ENCODE measurements around the gene SLC22A9. TPM values are rescaled to one million over a fixed set of nuclear protein-coding genes. Genes with fewer than 3 reads are reported as not detected.
"Not testable (repeated sequence)": the region's sequence is repeated elsewhere in the genome, so short reads cannot be mapped to it uniquely, and the experiment has no call there.

SLC22A9 gene
- total RNA-seq, result not detected

GRCh38 chr11:63369165-63369970 is at the start of gene SLC22A9:
Gene SLC22A9, plus strand, starts transcription at chr11:63369785. Its CDS starts 272 bp downstream, at chr11:63370057.
- Mint-ChIP-seq H3K36me3 (no peaks in the 10 kb centered on the region), H3K27me3 (peaks cover 34% of the 10 kb centered on the region), H3K4me1 (no peaks in the 10 kb centered on the region), H3K27ac (no peak within 1 kb of the TSS), H3K9me3 (peaks cover 2% of the 10 kb centered on the region), H3K4me3 (no peak within 1 kb of the TSS)
- DNase-seq, result no peak

- Mint-ChIP-seq H3K4me3 (no peak overlapping the region), H3K9me3 (peaks cover 21% of the 10 kb centered on the region), H3K36me3 (no peaks in the 10 kb centered on the region), H3K27me3 (no peaks in the 10 kb centered on the region), H3K4me1 (no peaks in the 10 kb centered on the region), H3K27ac (no peak overlapping the region)
- DNase-seq, result no peak
These were observed 47.9 kb upstream of the SLC22A9 start for GRCh38 chr11:63321723-63322122.

- H3K36me3 Mint-ChIP-seq, DNase-seq, H3K27ac Mint-ChIP-seq, H3K4me1 Mint-ChIP-seq, H3K4me3 Mint-ChIP-seq: not testable (repeated sequence)
- H3K9me3 Mint-ChIP-seq, result peaks cover 20% of the 10 kb centered on the region
- H3K27me3 Mint-ChIP-seq, result peaks cover 24% of the 10 kb centered on the region
These were observed 34.5 kb upstream of the SLC22A9 start for GRCh38 chr11:63335089-63335488.

GRCh38 chr11:63337070-63337469 is 32.5 kb upstream of the SLC22A9 start:
- no peaks in the 10 kb centered on the region for H3K4me1 Mint-ChIP-seq
- DNase-seq, result no peak
- H3K4me3 Mint-ChIP-seq, result no peak overlapping the region
- peaks cover 31% of the 10 kb centered on the region for H3K27me3 Mint-ChIP-seq
- no peak overlapping the region for H3K27ac Mint-ChIP-seq
- H3K9me3 Mint-ChIP-seq, result peaks cover 15% of the 10 kb centered on the region
- no peaks in the 10 kb centered on the region for H3K36me3 Mint-ChIP-seq

- no peaks in the 10 kb centered on the region for H3K4me1 Mint-ChIP-seq
- peaks cover 31% of the 10 kb centered on the region for H3K27me3 Mint-ChIP-seq
- no peak overlapping the region for H3K27ac Mint-ChIP-seq
- no peak for DNase-seq
- H3K36me3 Mint-ChIP-seq, result no peaks in the 10 kb centered on the region
- H3K9me3 Mint-ChIP-seq, result peaks cover 4% of the 10 kb centered on the region
- no peak overlapping the region for H3K4me3 Mint-ChIP-seq
These were observed 26.5 kb upstream of the SLC22A9 start for GRCh38 chr11:63343130-63343529.

GRCh38 chr11:63352144-63352543 is 17.4 kb upstream of the SLC22A9 start:
- no peak overlapping the region for H3K4me3 Mint-ChIP-seq
- no peak overlapping the region for H3K27ac Mint-ChIP-seq
- DNase-seq, result no peak
- peaks cover 7% of the 10 kb centered on the region for H3K9me3 Mint-ChIP-seq
- peaks cover 1% of the 10 kb centered on the region for H3K36me3 Mint-ChIP-seq
- H3K27me3 Mint-ChIP-seq, result peaks cover 20% of the 10 kb centered on the region
- no peaks in the 10 kb centered on the region for H3K4me1 Mint-ChIP-seq

GRCh38 chr11:63362196-63362793 is 7.3 kb upstream of the SLC22A9 start:
- Mint-ChIP-seq H3K4me3 (no peak overlapping the region), H3K36me3 (peaks cover 3% of the 10 kb centered on the region), H3K27ac (no peak overlapping the region), H3K9me3 (peaks cover 17% of the 10 kb centered on the region), H3K27me3 (peaks cover 49% of the 10 kb centered on the region), H3K4me1 (no peaks in the 10 kb centered on the region)
- no peak for DNase-seq

- Mint-ChIP-seq H3K27me3 (peaks cover 35% of the 10 kb centered on the region), H3K36me3 (no peaks in the 10 kb centered on the region), H3K9me3 (peaks cover 2% of the 10 kb centered on the region), H3K4me1 (no peaks in the 10 kb centered on the region), H3K4me3 (no peak overlapping the region), H3K27ac (no peak overlapping the region)
- no peak for DNase-seq
These were observed 495 bp downstream of the SLC22A9 start for GRCh38 chr11:63369971-63370588.

GRCh38 chr11:63371396-63371795 is 1.8 kb downstream of the SLC22A9 start:
- H3K4me1 Mint-ChIP-seq, result no peaks in the 10 kb centered on the region
- no peak overlapping the region for H3K4me3 Mint-ChIP-seq
- no peaks in the 10 kb centered on the region for H3K36me3 Mint-ChIP-seq
- H3K27me3 Mint-ChIP-seq, result peaks cover 28% of the 10 kb centered on the region
- H3K27ac Mint-ChIP-seq, result no peak overlapping the region
- peaks cover 2% of the 10 kb centered on the region for H3K9me3 Mint-ChIP-seq
- DNase-seq, result no peak

- H3K36me3 Mint-ChIP-seq, result no peaks in the 10 kb centered on the region
- no peaks in the 10 kb centered on the region for H3K4me1 Mint-ChIP-seq
- DNase-seq, result no peak
- H3K27ac Mint-ChIP-seq, result no peak overlapping the region
- H3K27me3 Mint-ChIP-seq, result peaks cover 20% of the 10 kb centered on the region
- no peak overlapping the region for H3K4me3 Mint-ChIP-seq
- no peaks in the 10 kb centered on the region for H3K9me3 Mint-ChIP-seq
These were observed 5.8 kb downstream of the SLC22A9 start for GRCh38 chr11:63375434-63375833.

GRCh38 chr11:63380130-63380529 is 10.5 kb downstream of the SLC22A9 start:
- Mint-ChIP-seq H3K36me3 (no peaks in the 10 kb centered on the region), H3K27ac (no peak overlapping the region), H3K27me3 (peaks cover 8% of the 10 kb centered on the region), H3K4me3 (no peak overlapping the region), H3K4me1 (no peaks in the 10 kb centered on the region), H3K9me3 (no peaks in the 10 kb centered on the region)
- no peak for DNase-seq

- Mint-ChIP-seq H3K4me3 (no peak overlapping the region), H3K4me1 (no peaks in the 10 kb centered on the region), H3K27me3 (peaks cover 58% of the 10 kb centered on the region), H3K27ac (no peak overlapping the region), H3K36me3 (no peaks in the 10 kb centered on the region), H3K9me3 (peaks cover 4% of the 10 kb centered on the region)
- no peak for DNase-seq
These were observed 26.1 kb downstream of the SLC22A9 start for GRCh38 chr11:63395697-63396096.

- Mint-ChIP-seq H3K4me3 (no peak overlapping the region), H3K36me3 (no peaks in the 10 kb centered on the region), H3K27ac (no peak overlapping the region), H3K4me1 (no peaks in the 10 kb centered on the region), H3K9me3 (no peaks in the 10 kb centered on the region), H3K27me3 (peaks cover 7% of the 10 kb centered on the region)
- DNase-seq, result no peak
These were observed 34.8 kb downstream of the SLC22A9 start for GRCh38 chr11:63404161-63404935.

GRCh38 chr11:63405114-63405513 is 35.5 kb downstream of the SLC22A9 start:
- Mint-ChIP-seq H3K27ac (no peak overlapping the region), H3K4me1 (no peaks in the 10 kb centered on the region), H3K4me3 (no peak overlapping the region), H3K36me3 (no peaks in the 10 kb centered on the region), H3K27me3 (peaks cover 7% of the 10 kb centered on the region), H3K9me3 (no peaks in the 10 kb centered on the region)
- DNase-seq, result no peak

- no peaks in the 10 kb centered on the region for H3K4me1 Mint-ChIP-seq
- no peak for DNase-seq
- H3K27me3 Mint-ChIP-seq, result peaks cover 7% of the 10 kb centered on the region
- H3K27ac Mint-ChIP-seq, result no peak overlapping the region
- H3K4me3 Mint-ChIP-seq, result no peak overlapping the region
- H3K36me3 Mint-ChIP-seq, result no peaks in the 10 kb centered on the region
- H3K9me3 Mint-ChIP-seq, result no peaks in the 10 kb centered on the region
These were observed 36.9 kb downstream of the SLC22A9 start for GRCh38 chr11:63406458-63406857.
